ENCODE results near the gene FTO. TPM values are rescaled to one million over a fixed set of nuclear protein-coding genes. Genes with fewer than 3 reads are reported as not detected.
A peak's percentile ranks its signal among the peaks of the same experiment; 100 is the strongest.

Gene FTO
- total and polyA plus RNA-seq, 2 of the 13 experiments (the other 11 are each of a cell fraction or from before 2014, with no cell fraction given): 41.6 to 55.8 TPM

- no peak for TF ChIP-seq ZNF704 (CRISPR knock-in tag; IDR thresholded peaks at IDR 0.05; ENCODE audit: borderline replicate concordance)
- TF ChIP-seq, protein P1, sequence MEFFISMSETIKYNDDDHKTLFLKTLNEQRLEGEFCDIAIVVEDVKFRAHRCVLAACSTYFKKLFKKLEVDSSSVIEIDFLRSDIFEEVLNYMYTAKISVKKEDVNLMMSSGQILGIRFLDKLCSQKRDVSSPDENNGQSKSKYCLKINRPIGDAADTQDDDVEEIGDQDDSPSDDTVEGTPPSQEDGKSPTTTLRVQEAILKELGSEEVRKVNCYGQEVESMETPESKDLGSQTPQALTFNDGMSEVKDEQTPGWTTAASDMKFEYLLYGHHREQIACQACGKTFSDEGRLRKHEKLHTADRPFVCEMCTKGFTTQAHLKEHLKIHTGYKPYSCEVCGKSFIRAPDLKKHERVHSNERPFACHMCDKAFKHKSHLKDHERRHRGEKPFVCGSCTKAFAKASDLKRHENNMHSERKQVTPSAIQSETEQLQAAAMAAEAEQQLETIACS (CRISPR knock-in tag; IDR thresholded peaks at IDR 0.05): no peak
- TF ChIP-seq AHR (CRISPR knock-in tag; IDR thresholded peaks at IDR 0.05): peak; percentile 72; the same call in 1 of the 2 replicates
- no peak for TF ChIP-seq MED13 (CRISPR knock-in tag; IDR thresholded peaks at IDR 0.05)
- 0 out of 2 replicates have a peak, but pooled peaks have one; percentile 4 for TF ChIP-seq ZNF281 (CRISPR knock-in tag; IDR thresholded peaks at IDR 0.05; ENCODE audit: borderline replicate concordance)
- no peak for TF ChIP-seq ZNF75D (CRISPR knock-in tag; IDR thresholded peaks at IDR 0.05; ENCODE audit: borderline replicate concordance)
- no peak; the same call in 1 of the 2 replicates for TF ChIP-seq ZSCAN21 (CRISPR knock-in tag; IDR thresholded peaks at IDR 0.05; ENCODE audit: borderline replicate concordance)
- no peak; the same call in 1 of the 2 replicates for TF ChIP-seq TFDP1 (CRISPR knock-in tag; IDR thresholded peaks at IDR 0.05; ENCODE audit: borderline replicate concordance)
- TF ChIP-seq HMGA1 (CRISPR knock-in tag; conservative IDR thresholded peaks at IDR 0.05): no peak
- TF ChIP-seq ZSCAN9 (CRISPR knock-in tag; IDR thresholded peaks at IDR 0.05; ENCODE audit: borderline replicate concordance): no peak
- TF ChIP-seq ZFP36 (IDR thresholded peaks at IDR 0.05; ENCODE audit: borderline replicate concordance, low read depth, low read length, partially characterized antibody): no peak
- no peak for TF ChIP-seq ZNF460 (CRISPR knock-in tag; IDR thresholded peaks at IDR 0.05; ENCODE audit: borderline replicate concordance)
- TF ChIP-seq TBX3 (IDR thresholded peaks at IDR 0.05; ENCODE audit: borderline replicate concordance): no peak
- no peak for TF ChIP-seq MEIS1 (CRISPR knock-in tag; IDR thresholded peaks at IDR 0.05; ENCODE audit: borderline replicate concordance)
- TF ChIP-seq, protein P2, sequence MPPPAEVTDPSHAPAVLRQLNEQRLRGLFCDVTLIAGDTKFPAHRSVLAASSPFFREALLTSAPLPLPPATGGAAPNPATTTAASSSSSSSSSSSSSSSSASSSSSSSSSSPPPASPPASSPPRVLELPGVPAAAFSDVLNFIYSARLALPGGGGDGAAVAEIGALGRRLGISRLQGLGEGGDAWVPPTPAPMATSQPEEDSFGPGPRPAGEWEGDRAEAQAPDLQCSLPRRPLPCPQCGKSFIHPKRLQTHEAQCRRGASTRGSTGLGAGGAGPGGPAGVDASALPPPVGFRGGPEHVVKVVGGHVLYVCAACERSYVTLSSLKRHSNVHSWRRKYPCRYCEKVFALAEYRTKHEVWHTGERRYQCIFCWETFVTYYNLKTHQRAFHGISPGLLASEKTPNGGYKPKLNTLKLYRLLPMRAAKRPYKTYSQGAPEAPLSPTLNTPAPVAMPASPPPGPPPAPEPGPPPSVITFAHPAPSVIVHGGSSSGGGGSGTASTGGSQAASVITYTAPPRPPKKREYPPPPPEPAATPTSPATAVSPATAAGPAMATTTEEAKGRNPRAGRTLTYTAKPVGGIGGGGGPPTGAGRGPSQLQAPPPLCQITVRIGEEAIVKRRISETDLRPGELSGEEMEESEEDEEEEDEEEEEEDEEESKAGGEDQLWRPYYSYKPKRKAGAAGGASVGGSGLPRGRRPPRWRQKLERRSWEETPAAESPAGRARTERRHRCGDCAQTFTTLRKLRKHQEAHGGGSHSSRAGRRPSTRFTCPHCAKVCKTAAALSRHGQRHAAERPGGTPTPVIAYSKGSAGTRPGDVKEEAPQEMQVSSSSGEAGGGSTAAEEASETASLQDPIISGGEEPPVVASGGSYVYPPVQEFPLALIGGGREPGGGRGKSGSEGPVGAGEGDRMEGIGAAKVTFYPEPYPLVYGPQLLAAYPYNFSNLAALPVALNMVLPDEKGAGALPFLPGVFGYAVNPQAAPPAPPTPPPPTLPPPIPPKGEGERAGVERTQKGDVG (CRISPR knock-in tag; IDR thresholded peaks at IDR 0.05; ENCODE audit: borderline replicate concordance): peak; percentile 98; the same call in 1 of the 2 replicates
- TF ChIP-seq KDM4B (CRISPR knock-in tag; IDR thresholded peaks at IDR 0.05): peak; percentile 31; the same call in 1 of the 2 replicates
- TF ChIP-seq IKZF1 (IDR thresholded peaks at IDR 0.05): no peak
- TF ChIP-seq ZNF101 (CRISPR knock-in tag; IDR thresholded peaks at IDR 0.05; ENCODE audit: borderline replicate concordance, low read depth): no peak
- peak; percentile 81 for TF ChIP-seq GABPB1 (CRISPR knock-in tag; IDR thresholded peaks at IDR 0.05)
Measured at GRCh38 chr16:54193665-54194333, 489.8 kb downstream of the FTO start (continued).
